Mucosa of stomach (tissue), 1 donor: Measurements from ENCODE around the gene KLF17.

Experiments
- H3K27me3 ChIP-seq: one replicate; pipeline ENCODE4 v1.7.0; 2013; ENCODE audit warnings: mild to moderate bottlenecking, low read length; ENCODE audit not compliant: control insufficient read depth, insufficient read depth
- H3K36me3 ChIP-seq: one replicate; pipeline ENCODE4 v1.7.0; 2013; ENCODE audit warnings: low read length; ENCODE audit not compliant: control insufficient read depth, insufficient read depth
- H3K4me1 ChIP-seq: one replicate; pipeline ENCODE4 v1.7.0; 2013; ENCODE audit warnings: mild to moderate bottlenecking, low read length; ENCODE audit not compliant: control insufficient read depth, insufficient read depth
- H3K4me3 ChIP-seq: one replicate; pipeline ENCODE4 v1.7.0; 2013; ENCODE audit warnings: low read length
- H3K9ac ChIP-seq: one replicate; pipeline ENCODE4 v1.7.0; 2013; ENCODE audit warnings: mild to moderate bottlenecking, low read length, moderate library complexity
- H3K9me3 ChIP-seq: one replicate; pipeline ENCODE4 v1.7.0; 2013; ENCODE audit warnings: mild to moderate bottlenecking, low read length, moderate library complexity; ENCODE audit not compliant: control insufficient read depth
- donor health status: Pancreatic carcinoma.

KLF17 gene, protein sequence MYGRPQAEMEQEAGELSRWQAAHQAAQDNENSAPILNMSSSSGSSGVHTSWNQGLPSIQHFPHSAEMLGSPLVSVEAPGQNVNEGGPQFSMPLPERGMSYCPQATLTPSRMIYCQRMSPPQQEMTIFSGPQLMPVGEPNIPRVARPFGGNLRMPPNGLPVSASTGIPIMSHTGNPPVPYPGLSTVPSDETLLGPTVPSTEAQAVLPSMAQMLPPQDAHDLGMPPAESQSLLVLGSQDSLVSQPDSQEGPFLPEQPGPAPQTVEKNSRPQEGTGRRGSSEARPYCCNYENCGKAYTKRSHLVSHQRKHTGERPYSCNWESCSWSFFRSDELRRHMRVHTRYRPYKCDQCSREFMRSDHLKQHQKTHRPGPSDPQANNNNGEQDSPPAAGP

DNA sequence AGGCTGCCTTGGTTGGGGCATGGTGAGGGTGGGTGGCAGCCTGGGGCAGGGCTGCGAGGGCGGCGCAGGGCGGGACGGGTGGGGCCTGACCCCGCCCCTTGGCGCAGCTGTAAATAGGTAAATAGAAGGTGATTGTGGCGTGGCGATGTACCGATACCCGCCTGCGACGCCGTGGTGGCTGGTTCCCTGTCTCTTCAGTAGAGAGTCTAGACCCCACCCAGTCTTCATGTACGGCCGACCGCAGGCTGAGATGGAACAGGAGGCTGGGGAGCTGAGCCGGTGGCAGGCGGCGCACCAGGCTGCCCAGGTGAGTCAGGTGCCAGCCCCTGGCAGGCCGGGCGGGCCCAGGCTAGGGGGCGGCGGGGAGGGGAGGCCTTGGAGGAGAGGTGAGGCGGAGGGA, at the start of gene KLF17:
Gene KLF17 (plus strand): TSS at position 140 of the 400 bp plus-strand sequence. CDS start 87 bp downstream, at position 227.
- H3K27me3 ChIP-seq: no peaks in the 10 kb centered on the region
- H3K4me1 ChIP-seq: no peaks in the 10 kb centered on the region
- no peaks in the 10 kb centered on the region for H3K36me3 ChIP-seq
- H3K9me3 ChIP-seq: no peaks in the 10 kb centered on the region
- no peak within 1 kb of the TSS for H3K9ac ChIP-seq
- no peak within 1 kb of the TSS for H3K4me3 ChIP-seq

DNA sequence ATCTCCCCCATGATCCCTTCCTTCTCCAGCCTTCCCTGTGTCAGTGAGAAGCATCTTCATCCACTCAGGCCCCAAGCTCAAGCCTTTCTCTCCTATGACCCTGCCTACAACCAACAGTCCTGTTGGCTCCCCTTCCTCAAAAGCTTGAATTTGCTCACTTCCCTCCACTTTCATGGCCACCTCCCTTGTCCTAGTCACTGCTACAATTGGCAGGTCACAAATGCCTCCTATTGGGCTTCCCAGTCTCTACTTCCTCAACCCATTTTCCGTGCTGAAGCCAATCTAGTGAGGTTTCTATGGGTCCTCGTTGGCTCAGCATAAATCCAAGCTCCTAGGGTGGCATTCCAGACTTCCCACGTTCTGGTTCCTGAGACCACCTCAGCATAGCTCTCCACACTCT, 47.2 kb upstream of the KLF17 start:
- Histone ChIP-seq H3K27me3 (no peaks in the 10 kb centered on the region), H3K4me1 (peaks cover 3% of the 10 kb centered on the region), H3K9me3 (no peaks in the 10 kb centered on the region), H3K4me3 (no peak overlapping the region), H3K9ac (no peak overlapping the region), H3K36me3 (no peaks in the 10 kb centered on the region)

DNA sequence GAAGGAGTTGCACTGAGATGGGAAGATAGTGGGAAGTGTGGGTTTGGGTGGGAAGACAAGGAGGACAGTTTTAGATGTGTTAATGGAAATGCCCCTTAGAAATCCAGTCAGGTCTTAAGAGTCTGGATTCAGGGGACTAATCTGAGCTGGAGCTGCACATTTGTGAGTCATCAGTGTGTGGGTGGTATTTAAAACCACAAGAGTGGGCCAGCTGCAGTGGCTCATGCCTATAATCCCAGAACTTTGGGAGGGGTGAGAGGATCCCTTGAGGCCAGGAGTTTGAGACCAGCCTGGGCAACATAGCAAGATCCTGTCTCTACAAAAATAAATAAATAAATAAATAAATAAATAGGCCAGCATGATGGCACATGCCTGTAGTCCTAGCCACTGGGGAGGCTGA, 46.4 kb upstream of the KLF17 start:
- Histone ChIP-seq H3K4me3 (no peak overlapping the region), H3K9ac (no peak overlapping the region), H3K36me3 (no peaks in the 10 kb centered on the region), H3K27me3 (no peaks in the 10 kb centered on the region), H3K9me3 (no peaks in the 10 kb centered on the region), H3K4me1 (peaks cover 3% of the 10 kb centered on the region)

DNA sequence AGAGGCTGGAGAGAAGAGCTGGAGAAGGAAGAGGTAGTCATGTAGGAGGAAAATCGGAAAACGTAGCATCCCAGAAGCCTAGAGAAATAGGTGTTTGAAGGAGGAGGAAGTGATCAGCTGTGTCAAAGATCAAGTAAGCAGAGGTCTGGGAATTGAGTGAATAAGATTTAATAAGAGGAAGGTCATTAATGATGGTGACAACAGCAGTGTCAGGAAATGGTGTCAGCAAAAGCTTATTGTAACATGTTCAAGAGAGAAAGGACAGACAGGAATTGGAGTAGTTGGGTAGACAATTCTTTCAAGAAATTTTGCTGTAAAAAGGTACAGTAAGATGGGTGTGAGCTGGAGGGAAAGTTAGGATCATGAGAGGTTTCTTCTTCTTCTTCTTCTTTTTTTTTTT, 45.8 kb upstream of the KLF17 start:
- H3K27me3 ChIP-seq: no peaks in the 10 kb centered on the region

DNA sequence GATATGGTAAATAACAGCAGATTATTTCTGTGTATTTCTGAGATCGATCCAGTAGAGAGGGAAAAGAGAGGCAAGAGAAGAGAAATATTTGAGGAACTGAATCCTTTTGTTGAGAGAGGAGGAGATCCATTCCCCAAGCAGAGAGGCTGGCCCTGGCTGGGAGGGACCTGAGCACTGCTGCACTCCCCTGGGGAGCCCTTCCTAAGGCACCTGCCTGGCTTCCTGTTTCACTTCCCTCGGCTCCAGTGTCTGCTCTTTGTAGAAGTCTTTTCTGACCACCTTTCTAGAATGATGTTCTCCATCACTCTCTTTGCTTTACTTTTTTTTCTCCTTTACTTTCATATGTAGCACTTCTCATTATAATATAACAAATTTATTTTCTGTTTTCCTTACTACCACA, 45.1 kb upstream of the KLF17 start:
- Histone ChIP-seq H3K4me3 (no peak overlapping the region), H3K4me1 (peaks cover 3% of the 10 kb centered on the region), H3K27me3 (no peaks in the 10 kb centered on the region), H3K36me3 (no peaks in the 10 kb centered on the region), H3K9me3 (no peaks in the 10 kb centered on the region), H3K9ac (no peak overlapping the region)

More for the DNA sequence above, 45.8 kb upstream of the KLF17 start:
- Histone ChIP-seq H3K4me3 (no peak overlapping the region), H3K36me3 (no peaks in the 10 kb centered on the region), H3K4me1 (peaks cover 3% of the 10 kb centered on the region), H3K9me3 (no peaks in the 10 kb centered on the region), H3K9ac (no peak overlapping the region)

DNA sequence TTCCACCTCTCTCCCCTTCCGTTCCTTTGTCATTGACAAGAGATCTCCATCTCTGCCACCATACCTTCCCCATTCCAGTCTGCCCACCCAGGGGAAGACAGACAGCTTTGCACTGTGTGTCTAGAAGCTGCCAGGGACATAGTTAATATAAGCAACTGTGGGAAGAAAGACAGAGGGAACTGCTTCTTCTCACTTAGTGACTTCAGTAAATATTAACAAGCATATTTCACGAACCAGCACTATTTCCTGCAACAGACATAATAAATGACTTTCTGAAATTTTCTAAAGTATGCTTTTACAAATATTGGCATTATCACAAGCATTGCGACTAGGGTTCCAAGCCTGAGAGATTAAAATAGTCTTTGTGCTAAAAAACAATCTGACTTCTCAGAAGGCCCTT, 44.2 kb upstream of the KLF17 start:
- Histone ChIP-seq H3K9ac (no peak overlapping the region), H3K36me3 (no peaks in the 10 kb centered on the region), H3K27me3 (no peaks in the 10 kb centered on the region)

DNA sequence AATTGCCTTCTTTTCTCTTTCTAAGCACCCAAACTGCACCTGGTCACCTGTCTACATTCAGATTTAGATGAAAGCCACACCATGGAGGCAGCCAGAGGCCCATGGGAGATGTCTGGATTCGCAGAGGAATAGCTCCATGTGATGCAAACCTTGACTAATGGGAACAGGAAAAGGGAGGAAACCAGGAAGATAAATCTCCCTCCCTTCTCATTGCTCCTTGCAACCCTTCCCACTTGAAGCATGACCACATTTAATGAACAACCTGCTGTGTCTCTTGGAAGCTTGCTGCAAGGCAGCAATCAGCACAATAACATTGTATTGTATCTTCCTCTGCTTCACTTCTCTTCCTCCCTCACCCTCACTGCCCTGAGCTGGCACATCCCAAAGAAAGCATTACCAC, 42.6 kb upstream of the KLF17 start:
- Histone ChIP-seq H3K4me1 (no peaks in the 10 kb centered on the region), H3K4me3 (no peak overlapping the region), H3K27me3 (no peaks in the 10 kb centered on the region), H3K9me3 (no peaks in the 10 kb centered on the region), H3K9ac (no peak overlapping the region), H3K36me3 (no peaks in the 10 kb centered on the region)

More for the DNA sequence above, 44.2 kb upstream of the KLF17 start:
- no peak overlapping the region for H3K4me3 ChIP-seq
- H3K9me3 ChIP-seq: no peaks in the 10 kb centered on the region
- H3K4me1 ChIP-seq: no peaks in the 10 kb centered on the region

DNA sequence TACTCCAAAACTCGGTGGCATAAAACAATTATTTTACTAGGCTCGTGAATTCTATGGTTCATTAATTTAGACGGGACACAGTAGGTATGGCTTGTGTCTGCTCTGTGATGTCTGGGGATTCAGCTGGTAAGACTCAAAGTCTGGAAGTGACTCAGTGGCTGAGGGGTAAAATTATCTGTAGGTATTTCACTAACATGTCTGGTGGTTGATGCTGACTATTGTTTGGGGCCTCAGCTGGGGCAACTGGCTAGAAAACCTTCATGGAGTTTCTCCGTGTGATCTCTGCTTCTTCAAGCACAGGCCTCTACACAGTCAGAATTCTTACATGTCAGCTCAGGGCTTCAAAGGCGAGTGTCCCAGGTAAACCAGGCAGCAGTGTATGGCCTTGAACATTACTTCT, 41.2 kb upstream of the KLF17 start:
- H3K9ac ChIP-seq: no peak overlapping the region

DNA sequence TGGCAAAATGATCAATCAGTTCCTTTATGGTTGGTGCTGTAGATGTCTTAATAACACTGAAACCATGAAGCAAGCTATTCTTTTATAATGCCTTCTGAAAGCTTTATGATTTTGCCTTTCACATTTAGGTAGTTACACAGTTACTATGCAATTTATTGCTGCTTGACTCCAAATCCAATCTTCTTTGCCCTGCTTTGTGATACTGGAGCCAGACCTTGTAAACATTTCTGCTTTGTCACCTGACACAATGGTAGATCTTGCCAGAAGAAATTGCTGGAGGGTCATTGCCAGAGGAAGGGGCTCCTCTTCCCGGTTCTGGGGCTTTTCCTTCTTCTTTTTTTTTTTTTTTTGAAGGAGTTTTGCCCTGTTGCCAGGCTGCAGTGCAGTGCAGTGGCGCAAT, 40.5 kb upstream of the KLF17 start:
- no peak overlapping the region for H3K9ac ChIP-seq

More for the DNA sequence above, 41.2 kb upstream of the KLF17 start:
- Histone ChIP-seq H3K9me3 (no peaks in the 10 kb centered on the region), H3K4me3 (no peak overlapping the region), H3K4me1 (no peaks in the 10 kb centered on the region), H3K27me3 (no peaks in the 10 kb centered on the region), H3K36me3 (no peaks in the 10 kb centered on the region)

DNA sequence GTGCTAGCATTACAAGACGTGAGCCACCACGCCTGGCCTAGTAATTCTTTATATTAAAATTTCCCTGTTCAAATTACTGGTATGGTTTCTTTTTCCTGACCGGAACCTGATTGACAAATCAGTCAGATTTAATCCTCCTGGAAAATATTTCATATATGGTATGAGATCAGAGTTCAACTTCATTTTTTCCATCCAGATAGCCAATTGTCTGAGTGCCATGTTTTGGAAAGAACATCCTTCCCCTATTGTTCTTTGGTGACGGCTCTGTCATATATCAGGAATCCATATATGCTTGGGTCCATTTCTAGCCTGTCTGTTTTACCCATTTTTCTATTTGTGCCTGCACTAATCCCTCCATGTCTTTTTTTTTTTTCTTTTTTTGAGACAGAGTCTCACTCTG, 39.1 kb upstream of the KLF17 start:
- no peak overlapping the region for H3K4me3 ChIP-seq
- H3K4me1 ChIP-seq: no peaks in the 10 kb centered on the region
- H3K9me3 ChIP-seq: no peaks in the 10 kb centered on the region
- no peaks in the 10 kb centered on the region for H3K36me3 ChIP-seq
- H3K27me3 ChIP-seq: no peaks in the 10 kb centered on the region
- H3K9ac ChIP-seq: no peak overlapping the region

More for the DNA sequence above, 40.5 kb upstream of the KLF17 start:
- no peaks in the 10 kb centered on the region for H3K27me3 ChIP-seq
- H3K4me1 ChIP-seq: no peaks in the 10 kb centered on the region
- H3K36me3 ChIP-seq: no peaks in the 10 kb centered on the region
- no peaks in the 10 kb centered on the region for H3K9me3 ChIP-seq
- H3K4me3 ChIP-seq: no peak overlapping the region

DNA sequence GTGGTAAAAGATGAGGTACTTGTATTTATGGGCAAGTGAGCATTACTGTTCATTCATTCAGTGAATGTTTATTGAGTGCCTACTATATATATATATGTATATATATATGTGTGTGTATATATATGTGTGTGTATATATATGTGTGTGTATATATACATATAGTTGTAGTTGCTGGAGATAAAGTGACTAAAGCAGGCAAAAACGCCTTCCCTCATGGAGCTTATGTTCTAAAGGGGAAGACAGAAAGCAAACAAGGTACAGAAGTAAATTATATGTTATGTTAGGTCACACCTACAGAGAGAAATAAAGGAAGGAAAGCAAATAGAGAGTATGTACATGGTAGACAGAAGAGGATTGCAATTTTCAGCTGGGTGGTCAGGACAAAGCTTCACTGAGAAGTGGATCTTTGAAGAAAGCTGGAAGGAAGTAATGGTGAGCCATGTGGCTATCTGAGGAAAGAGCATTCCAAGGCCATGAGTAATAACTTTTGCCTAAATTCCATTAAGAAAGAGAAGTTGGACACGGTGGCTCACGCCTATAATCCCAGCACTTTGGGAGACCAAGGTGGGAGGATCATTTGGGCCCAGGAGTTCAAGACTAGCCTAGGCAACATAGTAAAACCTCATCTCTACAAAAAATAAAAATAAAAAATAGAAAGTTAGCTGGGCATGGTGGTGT, 33.5 kb upstream of the KLF17 start:
- H3K4me3 ChIP-seq: no peak overlapping the region
- no peaks in the 10 kb centered on the region for H3K9me3 ChIP-seq
- H3K9ac ChIP-seq: no peak overlapping the region
- no peaks in the 10 kb centered on the region for H3K36me3 ChIP-seq
- no peaks in the 10 kb centered on the region for H3K27me3 ChIP-seq
- H3K4me1 ChIP-seq: no peaks in the 10 kb centered on the region

DNA sequence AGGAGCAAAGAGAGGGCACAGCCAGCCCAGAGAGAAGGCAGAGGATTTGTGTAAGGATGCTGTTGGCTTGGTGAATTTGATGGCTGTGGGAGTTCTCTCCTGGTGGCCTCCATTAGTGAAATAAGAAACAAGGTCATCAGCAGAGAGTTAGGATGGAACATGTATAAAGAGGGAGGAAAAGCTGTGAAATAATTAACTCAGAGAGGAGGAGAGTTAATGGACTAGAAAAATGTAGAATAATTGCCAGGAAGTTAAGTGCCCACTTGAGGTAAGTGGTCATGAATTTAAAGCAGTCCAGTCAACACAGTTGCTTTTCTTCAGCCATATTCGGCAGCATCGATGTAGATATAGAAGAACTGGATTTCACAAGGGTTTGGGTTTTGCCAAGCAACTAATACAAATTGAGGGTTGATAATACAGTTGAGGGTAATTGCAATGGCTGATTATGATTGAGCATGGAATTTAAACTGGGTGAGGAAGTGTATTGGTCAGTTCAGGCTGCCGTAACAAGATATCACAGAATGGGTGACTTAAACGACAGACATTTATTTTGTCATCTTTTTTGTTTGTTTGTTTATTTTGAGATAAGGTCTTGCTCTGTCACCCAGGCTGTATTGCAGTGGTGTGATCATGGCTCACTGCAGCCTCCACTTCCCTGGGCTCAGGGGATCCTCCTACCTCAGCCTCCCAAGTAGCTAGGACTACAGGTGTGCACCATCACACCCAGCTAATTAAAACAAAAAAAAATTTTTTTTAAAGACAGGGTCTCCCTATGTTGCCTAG, 31.7 kb upstream of the KLF17 start:
- no peaks in the 10 kb centered on the region for H3K36me3 ChIP-seq
- H3K9me3 ChIP-seq: no peaks in the 10 kb centered on the region
- no peaks in the 10 kb centered on the region for H3K4me1 ChIP-seq

More for the DNA sequence above, 31.7 kb upstream of the KLF17 start:
- Histone ChIP-seq H3K4me3 (no peak overlapping the region), H3K9ac (no peak overlapping the region), H3K27me3 (no peaks in the 10 kb centered on the region)
